GM23338 (cell line): Measurements from ENCODE around the gene LINC00305. TPM values are rescaled to one million over a fixed set of nuclear protein-coding genes. Genes with fewer than 3 reads are reported as not detected.

Experiments
- ATAC-seq: fragments of 200-7000 bp; cut with Tn5 transposase; 3 replicates; pipeline ENCODE4 v1.9.1; 2020
- DNase-seq: peaks from one replicate; pipeline ENCODE4 v3.0.0-alpha.2; 2015; ENCODE audit warnings: low spot score
- H2AFZ ChIP-seq: fragments of 200-600 bp; sonication (generic); 2 replicates; pipeline ENCODE4 v1.8.0; 2016; ENCODE audit warnings: antibody characterized with exemption, mild to moderate bottlenecking, moderate library complexity
- H3F3A ChIP-seq: fragments of 200-600 bp; sonication (generic); replicated peaks from 2 replicates; pipeline ENCODE4 v1.8.0; 2017; ENCODE audit warnings: antibody characterized with exemption, mixed run types, low read depth
- H3K27ac ChIP-seq: fragments of 200-600 bp; sonication (generic); 2 replicates; pipeline ENCODE4 v1.6.1; 2016; ENCODE audit warnings: low read depth
- H3K27me3 ChIP-seq: fragments of 200-600 bp; sonication (generic); 2 replicates; pipeline ENCODE4 v1.8.0; 2016; ENCODE audit warnings: mild to moderate bottlenecking, mixed run types, moderate library complexity; ENCODE audit not compliant: insufficient read depth
- H3K36me3 ChIP-seq: fragments of 200-600 bp; sonication (generic); 2 replicates; pipeline ENCODE4 v1.8.0; 2016; ENCODE audit warnings: mild to moderate bottlenecking; ENCODE audit not compliant: insufficient read depth
- H3K4me1 ChIP-seq: fragments of 200-600 bp; sonication (generic); 2 replicates; pipeline ENCODE4 v1.8.0; 2016; ENCODE audit warnings: mild to moderate bottlenecking, moderate library complexity; ENCODE audit not compliant: insufficient read depth
- H3K4me2 ChIP-seq: fragments of 200-600 bp; sonication (generic); 2 replicates; pipeline ENCODE4 v1.7.1; 2017; ENCODE audit warnings: mixed run types
- H3K4me3 ChIP-seq: fragments of 200-600 bp; sonication (generic); 2 replicates; pipeline ENCODE4 v1.6.1; 2016; ENCODE audit warnings: mixed run types
- H3K79me2 ChIP-seq: fragments of 200-600 bp; sonication (generic); replicated peaks from 2 replicates; pipeline ENCODE4 v1.8.0; 2017; ENCODE audit warnings: mild to moderate bottlenecking; ENCODE audit not compliant: insufficient read depth
- H3K9me2 ChIP-seq: fragments of 200-600 bp; sonication (generic); 2 replicates; pipeline ENCODE4 v1.8.0; 2017; ENCODE audit not compliant: insufficient read depth
- H4K20me1 ChIP-seq: fragments of 200-600 bp; sonication (generic); replicated peaks from 2 replicates; pipeline ENCODE4 v1.8.0; 2017; ENCODE audit warnings: mild to moderate bottlenecking; ENCODE audit not compliant: insufficient read depth
- H3K27ac Mint-ChIP-seq: 2 replicates; pipeline ENCODE4 v1.8.0; 2020; ENCODE audit warnings: inconsistent platforms, mild to moderate bottlenecking, moderate library complexity, mixed read lengths
- H3K27me3 Mint-ChIP-seq: 3 replicates; pipeline ENCODE4 v1.8.0; 2022; ENCODE audit warnings: low read depth, mild to moderate bottlenecking, moderate library complexity, mixed read lengths, inconsistent platforms; ENCODE audit not compliant: insufficient read depth, poor library complexity
- H3K36me3 Mint-ChIP-seq: 3 replicates; pipeline ENCODE4 v1.8.0; 2021; ENCODE audit warnings: low read depth, mild to moderate bottlenecking, inconsistent platforms, moderate library complexity, mixed read lengths
- H3K4me1 Mint-ChIP-seq: 3 replicates; pipeline ENCODE4 v1.8.0; 2020; ENCODE audit warnings: mild to moderate bottlenecking, inconsistent platforms, mixed read lengths
- H3K4me3 Mint-ChIP-seq: 3 replicates; pipeline ENCODE4 v1.8.0; 2021; ENCODE audit warnings: moderate library complexity, mild to moderate bottlenecking, inconsistent platforms, mixed read lengths
- H3K9me3 Mint-ChIP-seq: 3 replicates; pipeline ENCODE4 v1.8.0; 2020; ENCODE audit warnings: moderate library complexity, mild to moderate bottlenecking, inconsistent platforms, mixed read lengths
- ETS1 ChIP-seq: IDR thresholded peaks from 2 replicates; pipeline ENCODE4 v1.6.1; 2016; ENCODE audit warnings: antibody characterized with exemption
- EZH2 ChIP-seq: fragments of 200-600 bp; sonication (generic); IDR thresholded peaks from one replicate; pipeline ENCODE4 v1.8.0; 2017; ENCODE audit warnings: antibody characterized with exemption, mild to moderate bottlenecking, low read depth; ENCODE audit not compliant: unreplicated experiment
- EZH2phosphoT487 ChIP-seq: fragments of 200-600 bp; sonication (generic); IDR thresholded peaks from one replicate; pipeline ENCODE4 v1.8.1; 2018; ENCODE audit warnings: antibody characterized with exemption; ENCODE audit not compliant: unreplicated experiment
- NANOG ChIP-seq: IDR thresholded peaks from 2 replicates; pipeline ENCODE4 v1.6.1; 2016; ENCODE audit warnings: antibody characterized with exemption, borderline replicate concordance
- REST ChIP-seq: IDR thresholded peaks from one replicate; pipeline ENCODE4 v1.6.1; 2018; ENCODE audit warnings: antibody characterized with exemption; ENCODE audit not compliant: unreplicated experiment
- STAT1 ChIP-seq: IDR thresholded peaks from one replicate; pipeline ENCODE4 v1.6.1; 2016; ENCODE audit warnings: antibody characterized with exemption; ENCODE audit not compliant: unreplicated experiment
- ZNF114 ChIP-seq: fragments of 250-450 bp; sonication (Bioruptor Pico); IDR thresholded peaks from 2 replicates; pipeline ENCODE4 v1.5.0; 2020; ENCODE audit warnings: mild to moderate bottlenecking, moderate library complexity
- ZNF462 ChIP-seq: fragments of 250-450 bp; sonication (Bioruptor Pico); IDR thresholded peaks from 2 replicates; pipeline ENCODE4 v1.5.0; 2020; ENCODE audit warnings: mild to moderate bottlenecking, moderate library complexity
- long read RNA-seq: library from polyadenylated mRNA; unstranded; transcript quantifications from one replicate; pipeline ENCODE4 v2.0.0, GENCODE V29; 2020; ENCODE audit not compliant: unreplicated experiment
- polyA plus RNA-seq: library from polyadenylated mRNA; unstranded; fragments of >200 nt; fragmentation: Nextera tagmentation; extraction: Ambion mirVana; gene quantifications from 2 replicates; pipeline ENCODE4 v1.2.1, GENCODE V29; 2016
- total RNA-seq: library from RNA; depleted of rRNA; stranded (reverse); fragments of >200 nt; shearing (Covaris generic); gene quantifications from 2 replicates; pipeline ENCODE4 v1.2.3, GENCODE V29; 2014; rRNA removed

Gene LINC00305
- not detected in 2 replicates for total RNA-seq
- polyA plus RNA-seq: not detected in 2 replicates
- long read RNA-seq: 0 reads

GRCh38 chr18:64148988-64149387, at the start of gene LINC00305:
LINC00305 (minus strand) TSS chr18:64149088.
- Mint-ChIP-seq H3K27me3 (peaks cover 4% of the 10 kb centered on the region), H3K4me1 (peaks cover 3% of the 10 kb centered on the region; the same call in 2 of the 3 replicates), H3K9me3 (no peaks in the 10 kb centered on the region), H3K27ac (no peak within 1 kb of the TSS), H3K4me3 (no peak within 1 kb of the TSS), H3K36me3 (no peaks in the 10 kb centered on the region)
- H4K20me1 ChIP-seq: no peaks in the 10 kb centered on the region
- TF ChIP-seq ETS1: no peak
- no peak for TF ChIP-seq REST
- no peak for TF ChIP-seq EZH2
- TF ChIP-seq STAT1: no peak
- TF ChIP-seq NANOG: no peak
- TF ChIP-seq EZH2phosphoT487: no peak
- no peak for TF ChIP-seq ZNF114 (CRISPR knock-in tag)
- peaks cover 17% of the 10 kb centered on the region; the same call in 1 of the 2 replicates for H3K9me2 ChIP-seq
- no peak within 1 kb of the TSS for H3K4me3 ChIP-seq
- no peak within 1 kb of the TSS for H3K27ac ChIP-seq
- H3K27me3 ChIP-seq: no peaks in the 10 kb centered on the region
- peaks cover 6% of the 10 kb centered on the region; the same call in 1 of the 2 replicates for H3K4me1 ChIP-seq
- no peaks in the 10 kb centered on the region for H3F3A ChIP-seq
- H3K36me3 ChIP-seq: no peaks in the 10 kb centered on the region
- ATAC-seq: no peak
- no peaks in the 10 kb centered on the region for H3K79me2 ChIP-seq
- H2AFZ ChIP-seq: peak within 1 kb of the TSS; percentile 69; the same call in 1 of the 2 replicates
- DNase-seq: no peak
- H3K4me2 ChIP-seq: no peak within 1 kb of the TSS

GRCh38 chr18:64191069-64191468, 42.2 kb upstream of the LINC00305 start:
- Histone ChIP-seq H3K27me3 (no peaks in the 10 kb centered on the region), H2AFZ (no peak overlapping the region), H3K9me2 (no peaks in the 10 kb centered on the region), H3K4me2 (no peak overlapping the region), H3K4me1 (no peaks in the 10 kb centered on the region), H3K36me3 (no peaks in the 10 kb centered on the region), H3K79me2 (no peaks in the 10 kb centered on the region), H3K27ac (no peak overlapping the region), H4K20me1 (no peaks in the 10 kb centered on the region), H3F3A (no peaks in the 10 kb centered on the region), H3K4me3 (no peak overlapping the region)
- no peak overlapping the region for H3K27ac Mint-ChIP-seq
- ATAC-seq (no peak), DNase-seq (no peak)
- H3K9me3 Mint-ChIP-seq: no peaks in the 10 kb centered on the region
- no peaks in the 10 kb centered on the region for H3K36me3 Mint-ChIP-seq
- H3K27me3 Mint-ChIP-seq: peaks cover 1% of the 10 kb centered on the region
- no peak for TF ChIP-seq ZNF462
- no peak for TF ChIP-seq EZH2phosphoT487
- TF ChIP-seq STAT1: no peak
- H3K4me1 Mint-ChIP-seq: peaks cover 10% of the 10 kb centered on the region; the same call in 2 of the 3 replicates
- no peak overlapping the region for H3K4me3 Mint-ChIP-seq
